ENCODE measurements around the gene PARP16. TPM values are rescaled to one million over a fixed set of nuclear protein-coding genes. Genes with fewer than 3 reads are reported as not detected.

Gene PARP16
- total RNA-seq, 2 experiments from 2014 or later, result 12.3 TPM

GRCh38 chr15:65306551-65306950 lies 19.9 kb upstream of the PARP16 start:
- H3K4me1 Mint-ChIP-seq (ENCODE audit: low read depth), result peaks cover 12% of the 10 kb centered on the region
- no peak for DNase-seq
- CTCF ChIA-PET, result interaction anchor here (1.2 kb wide), 1 partner anchor 79 kb away, joined by 5 read pairs; no protein-coding TSS in a partner anchor
- H3K36me3 Mint-ChIP-seq, result peaks cover 3% of the 10 kb centered on the region
- peak overlapping the region; percentile 49 for H3K27ac Mint-ChIP-seq
- POLR2A ChIA-PET, result interaction anchor here (2.4 kb wide), 2 partner anchors 11 to 20 kb away, joined by 26 to 68 read pairs; partner anchors contain the start of genes PARP16 and RNU5A-1
- intact Hi-C loops (cut with micrococcal nuclease), result no loop called here
- no peak overlapping the region for H3K4me3 Mint-ChIP-seq
- peaks cover 2% of the 10 kb centered on the region for H3K27me3 Mint-ChIP-seq
- H3K9me3 Mint-ChIP-seq, result no peaks in the 10 kb centered on the region

GRCh38 chr15:65305776-65306175 lies 19.1 kb upstream of the PARP16 start:
- intact Hi-C loops (cut with micrococcal nuclease), result loop anchor here (2.0 kb wide), 3 partner anchors 121 to 273 kb away; partner anchors contain the start of genes CLPX and DPP8
- Mint-ChIP-seq H3K27ac (no peak overlapping the region), H3K4me3 (no peak overlapping the region), H3K36me3 (peaks cover 3% of the 10 kb centered on the region), H3K9me3 (no peaks in the 10 kb centered on the region), H3K27me3 (peaks cover 2% of the 10 kb centered on the region), H3K4me1 (ENCODE audit: low read depth) (peaks cover 12% of the 10 kb centered on the region)
- DNase-seq, result no peak
- ChIA-PET POLR2A (interaction anchor here (0.5 to 2.7 kb wide), 8 partner anchors 10 to 946 kb away, joined by 3 to 68 read pairs (median 11); partner anchors contain the start of genes CLPX, HACD3, IGDCC3 and PARP16), CTCF (interaction anchor here (0.8 to 1.2 kb wide), 2 partner anchors 8 to 80 kb away, joined by 3 to 5 read pairs; no protein-coding TSS in a partner anchor)

GRCh38 chr15:65305150-65305758 lies 18.6 kb upstream of the PARP16 start:
- Mint-ChIP-seq H3K4me1 (ENCODE audit: low read depth) (peaks cover 15% of the 10 kb centered on the region), H3K27me3 (peaks cover 2% of the 10 kb centered on the region), H3K27ac (peak overlapping the region; percentile 97), H3K9me3 (no peaks in the 10 kb centered on the region), H3K4me3 (peak overlapping the region; percentile 93), H3K36me3 (peaks cover 3% of the 10 kb centered on the region)
- peak; percentile 18 for DNase-seq
- intact Hi-C loops (cut with micrococcal nuclease), result loop anchor here (2.0 kb wide), 3 partner anchors 120 to 272 kb away; partner anchors contain the start of genes CLPX and DPP8
- ChIA-PET CTCF (interaction anchor here (0.6 to 1.9 kb wide), 11 partner anchors 7 to 271 kb away, joined by 3 to 15 read pairs (median 4); partner anchors contain the start of genes CLPX and PARP16), POLR2A (interaction anchor here (0.6 to 2.7 kb wide), 39 partner anchors 8 to 1083 kb away, joined by 3 to 68 read pairs (median 4); partner anchors contain the start of genes CLPX, DENND4A, DPP8 and HACD3)

GRCh38 chr15:65304381-65305149 lies 17.9 kb upstream of the PARP16 start, which contains the start of gene RNU5B-1:
Gene RNU5B-1 (plus strand): TSS chr15:65304677.
- CTCF ChIA-PET, result interaction anchor here (0.6 to 1.9 kb wide), 9 partner anchors 10 to 271 kb away, joined by 3 to 15 read pairs (median 4); partner anchors contain the start of genes CLPX and PARP16
- Mint-ChIP-seq H3K4me3 (peak within 1 kb of the TSS; percentile 93), H3K9me3 (no peaks in the 10 kb centered on the region), H3K27ac (peak within 1 kb of the TSS; percentile 97), H3K4me1 (ENCODE audit: low read depth) (peaks cover 16% of the 10 kb centered on the region), H3K27me3 (peaks cover 2% of the 10 kb centered on the region), H3K36me3 (peaks cover 3% of the 10 kb centered on the region)
- POLR2A ChIA-PET, result interaction anchor here (0.7 to 2.7 kb wide), 38 partner anchors 9 to 1084 kb away, joined by 3 to 68 read pairs (median 4); partner anchors contain the start of genes CLPX, DENND4A, DPP8 and HACD3
- DNase-seq, result peak; percentile 85
- intact Hi-C loops (cut with micrococcal nuclease), result loop anchor here (1.0 to 2.0 kb wide), 4 partner anchors 8 to 272 kb away; partner anchors contain the start of genes CLPX, DPP8 and RNU5A-1

GRCh38 chr15:65303687-65304380 lies 17.2 kb upstream of the PARP16 start:
- Mint-ChIP-seq H3K27ac (peak overlapping the region; percentile 97), H3K4me3 (peak overlapping the region; percentile 93), H3K9me3 (no peaks in the 10 kb centered on the region), H3K4me1 (ENCODE audit: low read depth) (peaks cover 16% of the 10 kb centered on the region), H3K27me3 (peaks cover 2% of the 10 kb centered on the region), H3K36me3 (peaks cover 3% of the 10 kb centered on the region)
- POLR2A ChIA-PET, result interaction anchor here (0.9 to 2.7 kb wide), 19 partner anchors 8 to 991 kb away, joined by 3 to 68 read pairs (median 7); partner anchors contain the start of genes CLPX, DPP8, IGDCC3 and PARP16
- CTCF ChIA-PET, result interaction anchor here (1.0 to 1.9 kb wide), 3 partner anchors 18 to 270 kb away, joined by 3 to 15 read pairs (median 5); partner anchors contain the start of gene PARP16
- intact Hi-C loops (cut with micrococcal nuclease), result loop anchor here (1.0 to 2.0 kb wide), 4 partner anchors 8 to 271 kb away; partner anchors contain the start of genes CLPX, DPP8 and RNU5A-1
- peak; percentile 34 for DNase-seq

- Mint-ChIP-seq H3K4me3 (no peak overlapping the region), H3K36me3 (peaks cover 3% of the 10 kb centered on the region), H3K9me3 (no peaks in the 10 kb centered on the region), H3K27me3 (peaks cover 2% of the 10 kb centered on the region), H3K4me1 (ENCODE audit: low read depth) (peaks cover 26% of the 10 kb centered on the region), H3K27ac (no peak overlapping the region)
- intact Hi-C loops (cut with micrococcal nuclease), result no loop called here
- DNase-seq, result no peak
- ChIA-PET CTCF (no interaction called here), POLR2A (no interaction called here)
These were observed 15.4 kb upstream of the PARP16 start for GRCh38 chr15:65302061-65302460.

- ChIA-PET POLR2A (interaction anchor here (1.5 kb wide), 1 partner anchor 116 kb away, joined by 5 read pairs; the partner anchor contains the start of gene CLPX), CTCF (interaction anchor here (0.9 to 1.7 kb wide), 2 partner anchors 111 to 115 kb away, joined by 3 to 7 read pairs; partner anchors contain the start of gene CLPX)
- H3K4me3 Mint-ChIP-seq, result no peak overlapping the region
- H3K4me1 Mint-ChIP-seq (ENCODE audit: low read depth), result peaks cover 29% of the 10 kb centered on the region
- no peaks in the 10 kb centered on the region for H3K9me3 Mint-ChIP-seq
- DNase-seq, result no peak
- no peak overlapping the region for H3K27ac Mint-ChIP-seq
- H3K36me3 Mint-ChIP-seq, result peaks cover 4% of the 10 kb centered on the region
- intact Hi-C loops (cut with micrococcal nuclease), result no loop called here
- peaks cover 3% of the 10 kb centered on the region for H3K27me3 Mint-ChIP-seq
These were observed 14.3 kb upstream of the PARP16 start for GRCh38 chr15:65300924-65301441.

GRCh38 chr15:65298731-65299130 lies 12.0 kb upstream of the PARP16 start:
- ChIA-PET POLR2A (no interaction called here), CTCF (interaction anchor here (0.7 to 1.9 kb wide), 5 partner anchors 83 to 265 kb away, joined by 3 to 13 read pairs (median 4); no protein-coding TSS in a partner anchor)
- intact Hi-C loops (cut with micrococcal nuclease), result loop anchor here (5.0 kb wide), 1 partner anchor 166 kb away; the partner anchor contains the start of gene PDCD7
- H3K4me3 Mint-ChIP-seq, result peak overlapping the region; percentile 60
- peak overlapping the region; percentile 81 for H3K27ac Mint-ChIP-seq
- no peaks in the 10 kb centered on the region for H3K9me3 Mint-ChIP-seq
- no peak for DNase-seq
- peaks cover 5% of the 10 kb centered on the region for H3K27me3 Mint-ChIP-seq
- peaks cover 2% of the 10 kb centered on the region for H3K36me3 Mint-ChIP-seq
- H3K4me1 Mint-ChIP-seq (ENCODE audit: low read depth), result peaks cover 25% of the 10 kb centered on the region

GRCh38 chr15:65292938-65293518 lies 6.3 kb upstream of the PARP16 start:
- Mint-ChIP-seq H3K36me3 (peaks cover 2% of the 10 kb centered on the region), H3K4me3 (no peak overlapping the region), H3K4me1 (ENCODE audit: low read depth) (peaks cover 20% of the 10 kb centered on the region), H3K27me3 (peaks cover 5% of the 10 kb centered on the region), H3K27ac (no peak overlapping the region), H3K9me3 (no peaks in the 10 kb centered on the region)
- intact Hi-C loops (cut with micrococcal nuclease), result no loop called here
- ChIA-PET CTCF (interaction anchor here (1.0 kb wide), 1 partner anchor 12 kb away, joined by 3 read pairs; the partner anchor contains the start of gene RNU5B-1), POLR2A (interaction anchor here (1.0 kb wide), 1 partner anchor 1061 kb away, joined by 3 read pairs; no protein-coding TSS in a partner anchor)
- no peak for DNase-seq

GRCh38 chr15:65290228-65290627 lies 3.5 kb upstream of the PARP16 start:
- Mint-ChIP-seq H3K9me3 (no peaks in the 10 kb centered on the region), H3K27me3 (no peaks in the 10 kb centered on the region), H3K4me3 (no peak overlapping the region), H3K27ac (no peak overlapping the region), H3K4me1 (ENCODE audit: low read depth) (peaks cover 24% of the 10 kb centered on the region), H3K36me3 (no peaks in the 10 kb centered on the region)
- ChIA-PET CTCF (no interaction called here), POLR2A (no interaction called here)
- no peak for DNase-seq
- intact Hi-C loops (cut with micrococcal nuclease), result no loop called here
